ENCODE data around the gene MAN1B1.

GRCh38 chr9:137158625-137159024 is 71.8 kb downstream of the MAN1B1 start:
- TF ChIP-seq, protein P1, sequence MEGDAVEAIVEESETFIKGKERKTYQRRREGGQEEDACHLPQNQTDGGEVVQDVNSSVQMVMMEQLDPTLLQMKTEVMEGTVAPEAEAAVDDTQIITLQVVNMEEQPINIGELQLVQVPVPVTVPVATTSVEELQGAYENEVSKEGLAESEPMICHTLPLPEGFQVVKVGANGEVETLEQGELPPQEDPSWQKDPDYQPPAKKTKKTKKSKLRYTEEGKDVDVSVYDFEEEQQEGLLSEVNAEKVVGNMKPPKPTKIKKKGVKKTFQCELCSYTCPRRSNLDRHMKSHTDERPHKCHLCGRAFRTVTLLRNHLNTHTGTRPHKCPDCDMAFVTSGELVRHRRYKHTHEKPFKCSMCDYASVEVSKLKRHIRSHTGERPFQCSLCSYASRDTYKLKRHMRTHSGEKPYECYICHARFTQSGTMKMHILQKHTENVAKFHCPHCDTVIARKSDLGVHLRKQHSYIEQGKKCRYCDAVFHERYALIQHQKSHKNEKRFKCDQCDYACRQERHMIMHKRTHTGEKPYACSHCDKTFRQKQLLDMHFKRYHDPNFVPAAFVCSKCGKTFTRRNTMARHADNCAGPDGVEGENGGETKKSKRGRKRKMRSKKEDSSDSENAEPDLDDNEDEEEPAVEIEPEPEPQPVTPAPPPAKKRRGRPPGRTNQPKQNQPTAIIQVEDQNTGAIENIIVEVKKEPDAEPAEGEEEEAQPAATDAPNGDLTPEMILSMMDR (IDR thresholded peaks at IDR 0.05): no peak
- TF ChIP-seq EP300 (IDR thresholded peaks at IDR 0.05) (no peak), POLR2A (IDR thresholded peaks at IDR 0.05; ENCODE audit: low read length) (no peak)
